HG03571 (cell line): ENCODE results near the gene SDHAF3.
A peak's percentile ranks its signal among the peaks of the same experiment; 100 is the strongest.
"Not testable (repeated sequence)": the region's sequence is repeated elsewhere in the genome, so short reads cannot be mapped to it uniquely, and the experiment has no call there.

Source experiments
- ATAC-seq: cut with Tn5 transposase; IDR thresholded peaks from one replicate; pipeline ENCODE4 v1.9.1; 2021; ENCODE audit not compliant: unreplicated experiment

SDHAF3 gene

DNA sequence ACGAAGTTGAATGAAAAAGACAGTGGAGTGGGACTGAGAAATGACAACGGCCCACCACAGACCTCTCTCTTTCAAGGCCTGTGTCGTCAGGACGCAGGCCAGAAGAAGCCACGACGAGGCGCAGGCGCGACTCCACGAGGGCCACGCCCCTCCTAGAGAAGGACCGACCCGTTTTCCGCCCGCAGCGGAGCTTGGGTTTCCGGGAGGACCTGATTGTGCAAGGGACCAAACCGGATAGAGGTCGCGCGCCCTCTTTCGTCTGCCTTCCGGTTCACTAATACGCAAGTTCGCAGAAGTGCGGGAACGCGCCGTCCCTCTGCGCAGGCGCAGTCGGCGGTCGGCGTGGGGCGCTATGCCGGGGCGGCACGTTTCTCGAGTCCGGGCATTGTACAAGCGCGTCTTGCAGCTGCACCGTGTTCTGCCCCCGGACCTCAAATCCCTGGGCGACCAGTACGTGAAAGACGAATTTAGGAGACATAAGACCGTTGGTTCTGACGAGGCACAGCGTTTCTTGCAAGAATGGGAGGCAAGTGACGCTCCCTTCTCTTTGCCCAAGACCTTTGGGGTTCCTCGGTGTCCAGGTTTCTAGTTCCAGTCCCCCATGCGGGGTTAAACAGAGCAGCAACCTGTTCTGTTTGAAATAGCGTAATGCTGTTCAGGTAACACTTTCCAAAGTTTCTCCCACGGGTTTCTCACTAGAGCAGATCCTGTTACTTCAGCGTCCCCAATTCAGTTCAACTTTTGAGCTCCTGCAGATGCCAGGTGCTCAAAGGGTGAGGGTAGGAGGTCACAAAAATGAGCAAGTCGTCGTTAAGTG is at the start of gene SDHAF3:
SDHAF3 (plus strand) TSS at position 327 of the 817 bp plus-strand sequence; CDS start at position 353, 26 bp downstream.
- ATAC-seq = peak; percentile 94

DNA sequence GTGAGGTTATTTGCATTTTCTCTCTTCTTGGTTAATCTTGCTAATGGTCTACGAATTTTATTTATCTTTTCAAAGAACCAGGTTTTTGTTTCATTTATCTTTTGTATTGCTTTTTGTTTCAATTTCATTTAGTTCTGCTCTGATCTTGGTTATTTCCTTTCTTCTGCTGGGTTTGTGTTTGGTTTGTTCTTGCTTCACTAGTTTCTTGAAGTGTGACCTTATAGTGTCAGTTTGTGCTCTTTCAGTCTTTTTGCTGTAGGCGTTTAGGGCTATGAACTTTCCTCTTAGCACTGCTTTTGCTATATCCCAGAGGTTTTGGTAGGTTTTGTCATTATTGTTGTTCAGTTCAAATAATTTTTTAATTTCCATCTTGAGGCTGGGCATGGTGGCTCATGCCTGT is 45.5 kb upstream of the SDHAF3 start:
- not testable (repeated sequence) for ATAC-seq

DNA sequence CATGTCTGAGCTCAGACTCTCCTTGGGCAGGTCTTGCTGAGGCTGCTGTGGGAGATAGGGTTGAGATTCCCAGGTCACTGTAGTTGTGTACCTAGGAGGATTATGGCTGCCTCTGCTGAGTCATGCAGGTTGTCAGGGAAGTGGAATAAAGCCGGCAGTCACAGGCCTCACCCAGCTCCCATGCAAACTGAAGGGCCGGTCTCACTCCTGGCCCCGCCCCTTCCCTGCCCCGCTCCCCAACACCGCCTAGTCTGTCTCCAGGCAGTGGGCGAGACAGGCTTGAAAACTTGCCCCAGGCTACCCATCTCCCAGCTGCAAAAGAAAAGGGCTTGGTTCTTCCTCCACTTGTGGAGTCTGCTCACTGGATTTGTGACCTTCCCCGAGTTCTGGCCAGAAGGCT is 41.6 kb upstream of the SDHAF3 start:
- ATAC-seq = no peak

DNA sequence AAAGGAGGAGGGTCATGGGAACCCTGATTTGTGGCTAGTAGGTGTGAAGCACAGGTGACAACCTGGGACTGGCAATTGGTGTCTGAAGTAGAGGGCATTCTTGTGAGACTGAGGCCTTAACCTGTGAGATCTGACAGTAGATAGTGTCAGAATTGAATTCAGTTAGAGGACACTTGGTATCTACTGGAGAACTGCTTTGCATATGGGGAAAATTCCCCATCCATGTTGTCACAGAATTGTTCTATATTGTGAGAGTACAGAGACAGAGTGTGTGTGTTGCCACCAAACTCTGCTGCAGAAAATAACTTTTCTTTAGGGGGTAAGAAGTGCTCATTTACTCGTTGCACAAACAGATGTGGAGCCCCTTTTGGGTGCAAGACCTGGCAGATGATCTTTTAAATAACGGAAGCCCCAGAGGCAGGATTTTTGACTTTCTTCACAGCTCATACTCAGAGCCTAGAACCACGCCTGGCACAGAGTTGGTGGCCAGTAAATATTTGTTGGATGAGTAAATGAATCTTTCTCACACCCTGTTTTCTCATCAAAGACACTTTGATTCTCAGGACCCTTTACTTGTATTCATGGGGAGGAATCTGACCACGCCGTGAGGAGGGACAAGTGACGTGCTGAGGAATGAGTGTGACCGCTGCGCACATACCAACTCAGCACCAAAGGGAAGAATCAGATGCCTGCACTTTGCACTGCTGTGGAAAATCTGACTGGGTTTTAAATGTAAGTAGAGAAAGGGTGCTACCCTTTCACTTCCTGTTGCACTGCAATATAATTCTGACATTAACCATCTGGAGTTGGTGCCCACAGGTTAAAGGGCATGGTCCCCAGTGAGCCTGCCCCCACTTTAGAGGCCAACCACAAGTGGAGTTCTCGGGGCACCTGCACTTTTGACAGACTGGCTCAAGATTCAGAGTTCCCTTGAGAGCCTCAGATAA is 39.2 kb upstream of the SDHAF3 start:
- ATAC-seq = no peak

DNA sequence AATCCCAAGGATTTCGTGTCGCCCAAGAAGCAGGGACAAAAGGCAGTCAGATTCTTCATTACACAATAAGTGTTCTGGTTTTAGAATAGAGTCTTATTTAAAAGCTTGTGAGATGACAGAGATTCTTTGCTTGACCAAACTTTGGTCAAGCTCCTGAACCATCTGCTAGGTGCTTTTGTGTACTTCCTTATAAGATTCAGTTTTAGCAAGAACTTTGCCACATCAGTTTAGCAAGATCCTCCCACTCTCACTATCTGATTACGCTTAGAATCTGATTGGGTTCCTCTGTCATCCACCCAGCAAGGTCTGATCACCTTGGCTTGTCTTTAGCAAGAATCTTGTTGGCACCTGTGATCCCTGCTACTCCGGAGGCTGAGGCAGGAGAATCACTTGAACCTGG is 38.2 kb upstream of the SDHAF3 start:
- ATAC-seq = no peak

DNA sequence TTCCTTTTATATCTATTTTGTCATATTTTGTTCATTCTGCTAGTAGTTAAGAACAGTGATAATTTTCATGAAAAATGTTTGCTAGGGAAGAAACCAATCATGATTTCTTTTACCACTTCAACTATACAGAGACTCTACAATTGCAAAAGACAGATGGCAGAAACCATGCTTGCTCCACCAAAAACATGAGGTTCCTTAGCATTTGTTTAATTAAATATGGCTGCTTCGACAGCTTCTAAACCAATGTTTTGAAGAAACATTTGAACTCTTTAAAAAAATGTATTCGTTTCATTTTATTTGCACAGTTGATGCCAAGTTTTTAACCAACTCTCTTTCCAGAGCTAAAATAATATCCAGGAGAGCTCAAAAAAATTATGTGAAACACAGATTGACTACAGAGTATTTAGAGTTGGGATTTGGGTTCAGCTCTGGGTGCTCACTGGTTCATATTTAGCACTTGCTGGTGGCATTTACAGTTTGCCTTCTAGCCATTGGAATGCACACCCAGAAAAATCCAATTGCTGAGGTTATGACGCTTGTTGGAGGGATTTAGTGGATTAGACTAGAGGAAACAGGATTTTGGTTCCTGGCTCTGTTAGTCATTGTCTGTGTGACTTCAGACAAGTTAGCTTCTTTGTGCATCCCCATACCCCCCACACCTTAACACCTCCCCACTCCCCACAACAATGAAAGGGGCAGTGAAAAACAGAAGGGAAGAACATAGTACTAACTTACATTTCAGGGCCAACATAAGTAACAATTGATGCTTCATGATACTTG is 35.8 kb upstream of the SDHAF3 start:
- no peak for ATAC-seq

DNA sequence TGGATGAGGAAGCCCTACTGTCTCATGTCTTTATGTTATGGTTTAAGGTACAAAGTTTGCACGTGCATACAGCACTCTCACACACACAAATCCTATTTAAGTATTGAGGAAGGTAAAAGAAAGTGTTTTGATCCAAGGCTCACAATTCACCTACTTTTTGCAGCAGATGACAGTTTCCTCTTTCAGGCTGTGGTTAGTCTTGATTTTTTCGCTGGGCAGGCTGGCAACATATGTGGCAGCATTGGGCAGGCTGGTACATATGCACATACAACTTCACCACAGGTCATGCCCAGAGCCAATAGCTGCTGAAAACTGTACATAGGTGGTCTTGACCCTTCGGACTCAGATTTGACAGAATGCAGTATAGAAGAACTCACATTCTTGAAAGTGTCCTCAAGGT is 29.1 kb upstream of the SDHAF3 start:
- no peak for ATAC-seq

DNA sequence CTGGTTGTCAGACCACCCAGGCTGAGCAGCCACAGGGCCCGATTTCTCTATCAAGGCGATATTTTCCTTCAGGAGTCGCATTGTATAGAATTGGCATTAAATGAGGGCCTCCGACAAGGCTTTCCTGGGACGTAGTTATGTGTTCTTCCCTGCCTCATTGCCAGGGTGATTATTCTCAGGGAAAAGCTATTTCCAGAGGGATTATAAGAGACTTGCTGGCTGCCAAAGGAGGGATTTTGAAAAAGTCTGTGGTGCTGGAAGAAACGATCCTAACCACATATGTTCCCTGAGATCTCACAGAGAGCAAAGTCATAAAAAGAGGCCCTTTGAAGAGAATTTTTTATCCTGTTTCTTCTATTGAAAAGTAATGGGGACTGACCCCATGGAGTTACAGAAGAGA is 27.7 kb upstream of the SDHAF3 start:
- no peak for ATAC-seq

DNA sequence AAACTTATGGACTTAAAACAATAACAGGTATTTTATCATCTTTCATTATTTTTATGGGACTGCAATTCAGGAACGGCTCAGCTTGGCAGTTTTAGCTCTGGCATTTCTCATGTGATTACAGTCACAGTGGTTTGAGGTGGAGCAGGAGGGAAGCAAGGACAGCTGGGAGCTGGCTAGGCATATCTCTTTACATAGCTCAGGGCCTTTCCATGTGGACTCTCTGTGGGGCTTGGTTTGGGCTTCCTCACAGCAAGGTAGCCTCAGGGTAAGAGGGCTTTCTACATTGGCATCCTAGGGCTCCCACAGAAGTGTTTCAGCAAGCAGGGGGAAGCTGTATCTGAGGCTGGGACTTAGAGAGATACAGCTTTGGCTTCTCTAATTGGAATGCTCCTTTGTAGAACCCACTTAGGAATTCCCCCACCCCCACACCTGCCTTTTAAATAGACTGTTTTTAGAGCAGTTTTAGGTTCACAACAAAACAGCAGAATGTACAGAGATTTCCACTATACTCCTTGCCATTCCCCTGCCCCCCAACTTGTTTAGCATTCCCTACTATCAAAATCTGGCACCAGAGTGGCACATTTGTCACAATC is 26.6 kb upstream of the SDHAF3 start:
- no peak for ATAC-seq

DNA sequence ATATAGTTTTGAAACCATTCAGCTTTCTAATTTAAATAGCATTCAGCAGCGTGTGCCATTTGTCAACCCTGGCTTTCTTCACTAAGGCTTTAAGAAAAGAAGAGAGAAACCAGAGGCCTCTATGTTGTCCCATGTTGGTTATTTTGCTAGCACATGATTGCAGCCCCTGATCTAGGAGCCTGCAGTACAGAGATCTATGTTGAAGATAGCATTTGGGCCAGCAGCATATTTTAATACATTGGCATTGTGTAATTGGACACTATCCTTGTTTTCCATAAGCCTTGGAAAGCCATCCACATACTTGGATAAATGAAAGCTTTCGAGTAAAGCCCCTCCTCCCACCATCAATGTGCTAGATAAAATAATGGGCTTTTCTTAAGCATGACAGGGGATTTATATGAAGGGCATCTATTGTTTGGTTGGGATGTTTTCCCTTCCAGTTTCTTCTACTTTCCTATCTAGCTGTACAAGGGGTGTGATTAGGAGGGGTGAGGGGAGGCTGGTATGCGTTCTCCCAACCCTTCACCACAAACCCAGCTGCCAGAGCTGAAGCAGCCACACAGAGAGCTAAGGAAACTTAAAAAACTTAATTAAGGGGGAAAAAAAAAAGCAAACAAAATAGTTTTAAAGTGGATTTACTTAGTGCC is 23.1 kb upstream of the SDHAF3 start:
- no peak for ATAC-seq

DNA sequence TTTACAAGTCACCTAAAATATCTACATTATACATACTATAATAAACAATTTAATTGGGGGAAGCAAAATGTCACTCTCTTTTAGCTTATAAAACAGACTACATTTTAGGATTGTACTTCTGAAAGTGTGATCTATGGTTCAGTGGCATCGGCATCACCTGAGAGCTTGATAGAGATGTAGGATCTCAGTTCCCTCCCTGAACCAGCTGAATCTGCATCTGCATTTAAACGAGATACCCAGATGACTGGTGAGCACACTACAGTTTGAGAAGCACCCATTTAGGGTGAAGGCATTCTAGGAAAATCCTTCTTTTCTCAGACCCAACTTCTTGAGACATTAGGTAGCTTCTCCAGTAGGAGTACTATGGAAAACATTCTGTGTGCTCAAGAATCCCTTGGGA is 21.5 kb upstream of the SDHAF3 start:
- no peak for ATAC-seq

DNA sequence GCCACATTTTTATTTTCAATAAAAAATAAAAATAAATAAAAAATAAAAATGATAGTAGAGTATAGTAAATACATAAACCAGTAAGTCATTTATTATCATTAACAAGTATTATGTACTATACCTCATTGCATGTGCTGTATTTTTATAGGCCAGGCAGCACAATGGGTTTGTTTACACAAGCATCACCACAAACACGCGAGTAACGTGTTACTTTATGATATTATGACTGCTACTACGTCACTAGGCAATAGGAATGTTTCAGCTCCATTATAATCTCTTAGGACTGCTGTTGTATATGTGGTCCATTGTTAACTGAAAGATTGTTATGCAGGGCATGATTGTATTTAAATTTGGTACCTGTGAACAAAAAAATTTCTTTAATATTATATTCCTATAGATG is 20.8 kb upstream of the SDHAF3 start:
- no peak for ATAC-seq

DNA sequence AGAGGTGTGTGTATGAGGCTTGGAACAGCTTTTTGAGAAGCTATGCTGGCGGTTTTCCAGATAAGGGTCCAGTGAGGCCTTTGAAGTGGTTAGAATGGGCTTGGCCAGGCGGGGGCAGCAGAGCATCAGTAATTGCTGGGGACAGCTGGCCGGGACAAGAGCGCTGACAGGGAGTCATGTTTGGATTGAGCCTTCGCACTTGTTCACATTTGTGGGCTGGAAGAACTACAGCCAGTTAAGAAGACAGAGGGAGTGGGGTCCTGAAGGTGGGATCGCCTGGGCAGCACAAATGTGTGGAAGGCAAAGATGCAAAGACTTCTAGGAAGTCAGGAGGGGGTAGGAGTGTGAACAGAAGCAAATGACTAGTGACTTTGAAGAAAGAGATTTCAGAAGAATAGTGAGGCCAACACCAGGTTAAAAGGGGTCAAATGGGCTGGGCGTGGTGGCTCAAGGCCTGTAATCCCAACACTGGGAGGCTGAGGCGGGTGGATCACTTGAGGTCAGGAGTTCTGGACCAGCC is 12.7 kb upstream of the SDHAF3 start:
- peak; percentile 91 for ATAC-seq

DNA sequence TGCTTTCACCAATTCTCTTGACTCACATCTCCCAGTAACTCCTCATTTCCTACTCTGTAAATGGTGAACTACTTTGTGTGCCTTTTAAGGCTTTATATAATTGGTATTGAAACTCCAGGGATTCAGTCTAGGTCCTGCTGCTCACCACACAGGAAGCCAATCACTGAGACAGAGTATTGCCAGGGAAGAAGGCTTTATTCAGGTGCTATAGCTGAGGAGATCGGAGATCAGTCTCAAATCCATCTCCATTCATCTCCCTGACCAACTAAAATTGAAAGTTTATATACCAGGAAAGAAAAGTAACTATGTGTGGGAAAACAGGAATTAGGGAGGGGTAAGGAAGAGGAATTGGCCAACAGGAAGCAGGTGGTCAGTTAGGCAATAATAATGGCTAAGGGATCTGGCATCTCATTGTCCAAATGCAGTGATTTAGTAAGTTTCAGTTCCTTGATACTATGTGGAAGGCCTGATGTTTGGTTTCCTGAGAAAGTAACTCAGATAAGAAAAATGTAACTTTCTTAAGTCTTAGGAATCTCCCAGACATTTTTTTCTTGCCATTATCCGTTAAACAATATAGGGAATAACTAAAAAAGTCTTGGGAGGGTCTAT is 10.2 kb upstream of the SDHAF3 start:
- no peak for ATAC-seq

DNA sequence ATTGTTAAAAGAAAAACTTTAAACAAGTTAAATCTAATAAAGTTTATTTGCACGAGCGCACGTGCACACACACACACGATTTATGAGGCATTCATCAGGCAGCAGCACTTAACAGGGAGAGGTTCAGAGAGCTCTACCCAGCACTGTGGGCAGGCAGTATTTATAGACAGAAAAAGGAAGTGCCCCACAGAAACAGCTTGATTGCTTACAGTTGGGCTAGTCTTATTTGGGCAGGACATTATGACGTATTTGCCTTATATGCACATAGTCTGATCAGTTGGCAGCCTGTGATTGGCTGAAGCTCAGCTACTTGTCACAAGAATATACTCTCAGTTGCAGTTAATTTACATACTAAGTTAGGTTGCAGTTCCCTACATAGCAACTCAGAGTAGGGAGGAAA is 1.2 kb upstream of the SDHAF3 start:
- no peak for ATAC-seq

DNA sequence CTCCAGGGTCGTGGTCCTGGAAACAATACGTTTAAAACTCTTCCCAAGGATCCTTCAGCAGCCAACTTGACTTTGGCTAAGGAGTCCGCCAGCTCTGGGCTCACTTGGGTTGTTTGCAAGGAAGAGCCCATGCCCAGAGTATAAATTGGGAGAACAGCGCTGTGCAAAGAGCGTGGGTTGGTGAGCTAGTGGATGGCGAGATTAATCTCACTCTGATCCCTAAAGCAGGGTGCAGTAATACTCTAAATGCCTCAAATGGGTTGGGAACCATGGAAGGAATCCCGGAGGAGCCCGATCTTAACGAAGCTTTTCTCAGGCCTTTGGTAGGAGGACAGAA is 495 bp upstream of the SDHAF3 start:
- no peak for ATAC-seq

DNA sequence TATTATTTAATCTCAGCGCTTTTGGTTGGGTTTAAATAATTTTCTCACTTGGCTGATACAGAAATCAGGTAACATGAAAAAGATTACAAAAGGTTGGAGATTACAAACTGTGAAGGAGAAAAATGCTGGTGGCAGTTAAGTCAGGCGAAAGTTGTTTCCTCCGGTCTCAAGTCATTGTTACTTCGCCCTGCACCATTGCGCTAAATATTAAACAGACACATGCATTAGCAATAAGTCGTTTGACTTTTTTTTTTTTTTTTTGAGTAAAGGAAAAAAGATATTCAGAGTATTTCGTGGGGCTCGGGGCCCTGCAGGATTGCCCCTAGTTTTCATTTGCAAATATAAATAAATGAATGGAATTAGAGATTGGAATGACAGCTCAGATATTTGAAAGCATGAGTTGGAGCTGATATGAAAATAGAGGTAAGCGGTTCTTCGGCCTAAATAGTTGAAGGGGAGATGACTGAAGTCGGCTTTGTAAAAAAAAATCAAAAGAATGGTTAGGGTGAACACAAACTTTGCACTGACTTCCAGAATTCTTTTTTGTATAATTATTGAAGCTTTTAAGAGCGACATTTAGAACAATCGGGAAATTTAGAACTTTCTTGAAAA is 914 bp downstream of the SDHAF3 start:
- ATAC-seq = no peak

DNA sequence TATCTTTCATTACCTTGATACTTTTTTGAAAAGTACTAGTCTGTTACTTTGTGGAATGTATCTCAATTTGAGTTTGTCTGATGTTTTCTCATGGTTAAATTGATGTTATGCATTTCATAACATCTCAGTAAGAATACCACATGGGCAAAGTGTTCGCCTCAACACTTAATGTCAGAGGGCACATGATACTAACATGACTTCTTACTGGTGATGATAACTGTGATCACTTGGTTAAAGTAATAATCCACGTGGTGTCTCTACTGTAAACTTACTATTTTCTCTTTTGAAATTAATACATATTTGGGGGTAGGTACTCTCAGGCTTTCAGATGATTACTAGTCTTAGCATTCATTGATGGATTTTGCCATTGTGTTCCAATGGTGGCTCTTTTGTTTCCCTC is 2.2 kb downstream of the SDHAF3 start:
- ATAC-seq = no peak

DNA sequence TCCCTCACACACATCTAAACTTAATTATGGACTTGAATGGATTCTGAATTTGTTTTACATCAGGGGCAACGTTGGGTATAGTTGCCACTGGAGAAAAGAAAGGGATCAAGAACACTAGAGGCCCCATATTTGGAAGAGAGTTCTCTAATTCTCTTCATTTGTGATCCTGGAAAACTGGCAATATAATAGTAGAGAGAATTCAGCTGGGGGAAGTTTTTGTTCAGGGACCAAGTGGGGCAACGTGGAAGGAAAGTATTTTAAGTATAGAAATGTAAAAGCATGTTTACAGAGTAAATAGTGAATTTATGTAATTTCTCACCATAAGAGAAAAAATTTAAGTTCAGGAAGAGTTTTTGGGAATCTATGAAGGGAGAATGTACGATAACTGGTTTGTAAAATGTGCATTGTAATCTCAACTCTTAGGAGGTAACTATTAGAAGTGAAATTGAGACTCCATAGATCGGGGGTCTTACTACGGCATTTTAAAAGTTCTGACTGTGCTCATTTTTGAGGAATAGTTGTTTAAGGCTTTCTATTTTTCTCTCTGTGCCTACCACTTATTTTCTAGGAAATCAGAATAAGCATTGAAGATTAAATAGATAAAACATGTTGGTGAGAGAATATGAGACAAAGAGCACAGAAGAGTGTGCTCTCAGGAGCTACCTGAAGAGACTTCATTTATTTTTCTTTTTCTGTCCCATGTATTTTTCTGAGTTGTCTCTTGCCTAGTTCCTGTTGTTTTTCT is 3.4 kb downstream of the SDHAF3 start:
- ATAC-seq = no peak
